Fibroblast of skin of abdomen (primary cell): ENCODE results near the gene GTPBP4.
"Not testable (repeated sequence)": the region's sequence is repeated elsewhere in the genome, so short reads cannot be mapped to it uniquely, and the experiment has no call there.

Source experiments
- DNase-seq: peaks from one replicate; pipeline ENCODE4 v3.0.0-alpha.2; 2013

GTPBP4 gene

GRCh38 chr10:1029838-1030237, 41.6 kb downstream of the GTPBP4 start:
- DNase-seq, result no peak

DNA sequence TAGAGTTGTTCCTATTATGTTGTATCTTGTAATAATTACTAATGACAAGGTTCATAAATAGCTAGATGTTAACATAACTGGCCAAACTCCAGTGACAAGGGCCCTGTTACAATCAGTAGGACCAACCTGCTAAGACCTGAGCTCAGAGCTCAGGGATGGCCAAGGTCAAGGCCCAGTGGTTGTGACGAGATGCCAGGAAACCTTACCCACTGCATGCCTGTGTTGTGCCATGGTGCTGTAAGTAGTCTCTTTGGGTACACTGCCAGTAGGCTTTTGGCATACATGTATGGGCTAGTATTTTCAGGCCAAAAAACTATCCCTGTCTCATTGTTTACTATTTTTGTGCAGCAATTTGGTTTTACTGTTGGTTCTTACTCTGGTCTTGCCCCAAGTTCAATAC, 45.4 kb downstream of the GTPBP4 start:
- DNase-seq, result no peak

GRCh38 chr10:1034758-1035157, 46.5 kb downstream of the GTPBP4 start:
- no peak for DNase-seq

DNA sequence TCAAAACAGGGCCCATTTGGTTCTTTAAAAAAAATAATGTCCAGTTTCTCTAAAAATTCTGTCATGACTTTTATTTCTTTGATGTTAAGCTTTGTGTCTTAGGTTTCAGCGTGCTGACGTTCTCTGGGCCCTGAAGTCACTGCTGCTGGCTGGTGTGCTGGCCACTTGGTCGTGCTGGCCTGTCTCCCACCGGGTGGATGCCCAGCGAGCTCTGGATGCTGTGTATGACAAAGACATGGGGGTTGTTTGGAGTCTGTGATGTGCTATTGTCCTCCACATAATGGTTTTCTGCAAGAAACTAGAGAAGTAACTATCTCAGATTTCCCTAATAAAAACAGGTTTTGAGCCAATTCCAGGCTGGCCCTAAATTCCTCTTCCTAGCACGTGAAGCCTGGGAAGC, 47.0 kb downstream of the GTPBP4 start:
- no peak for DNase-seq

DNA sequence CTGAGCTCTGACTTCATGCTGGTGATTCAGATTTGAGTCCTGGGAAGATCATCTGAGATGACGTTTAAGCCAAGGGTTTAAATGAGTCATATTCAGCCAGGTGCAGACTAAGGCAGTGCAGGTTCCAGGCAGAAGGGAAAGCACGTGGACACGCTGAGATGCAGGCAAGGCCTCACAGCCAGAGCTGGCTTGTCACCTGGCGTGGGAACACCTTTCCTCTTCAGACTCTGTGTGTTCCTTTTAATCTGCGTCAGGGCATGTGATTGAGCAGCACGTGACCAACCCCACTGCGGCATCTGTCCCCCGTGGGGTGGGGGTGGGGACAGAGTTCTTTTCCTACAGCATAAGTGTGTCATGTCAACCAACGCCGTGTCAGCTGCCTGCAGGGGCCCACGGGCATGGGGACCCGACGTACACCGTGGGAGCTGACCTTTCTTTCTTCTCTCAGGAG, 48.1 kb downstream of the GTPBP4 start:
- no peak for DNase-seq

DNA sequence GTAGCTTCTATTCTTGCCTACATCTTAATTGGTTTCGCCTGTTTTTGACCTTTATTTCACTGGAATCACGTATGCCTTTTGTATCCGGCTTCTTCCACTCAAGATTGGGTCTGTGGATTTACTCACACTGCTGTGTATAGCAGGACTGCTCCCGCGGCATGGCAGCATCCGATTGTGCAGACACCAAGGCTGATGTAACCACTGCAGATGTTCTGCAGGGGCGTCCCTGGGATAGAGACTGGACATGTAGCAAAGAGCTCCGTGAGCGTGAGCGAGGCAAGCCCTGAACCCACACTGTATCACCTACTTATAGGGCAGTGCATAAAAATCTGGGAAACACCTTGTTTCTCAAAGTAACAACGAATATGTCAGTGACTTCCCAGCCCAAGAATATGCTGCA, 48.9 kb downstream of the GTPBP4 start:
- DNase-seq, result no peak

DNA sequence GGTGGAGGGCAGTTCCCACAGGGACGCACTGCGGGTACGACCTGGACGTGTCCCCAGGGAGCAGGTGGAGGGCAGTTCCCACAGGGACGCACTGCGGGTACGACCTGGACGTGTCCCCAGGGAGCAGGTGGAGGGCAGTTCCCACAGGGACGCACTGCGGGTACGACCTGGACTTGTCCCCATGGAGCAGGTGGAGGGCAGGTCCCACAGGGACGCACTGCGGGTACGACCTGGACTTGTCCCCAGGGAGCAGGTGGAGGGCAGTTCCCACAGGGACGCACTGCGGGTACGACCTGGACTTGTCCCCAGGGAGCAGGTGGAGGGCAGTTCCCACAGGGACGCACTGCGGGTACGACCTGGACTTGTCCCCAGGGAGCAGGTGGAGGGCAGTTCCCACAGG, 50.5 kb downstream of the GTPBP4 start:
- not testable (repeated sequence) for DNase-seq

DNA sequence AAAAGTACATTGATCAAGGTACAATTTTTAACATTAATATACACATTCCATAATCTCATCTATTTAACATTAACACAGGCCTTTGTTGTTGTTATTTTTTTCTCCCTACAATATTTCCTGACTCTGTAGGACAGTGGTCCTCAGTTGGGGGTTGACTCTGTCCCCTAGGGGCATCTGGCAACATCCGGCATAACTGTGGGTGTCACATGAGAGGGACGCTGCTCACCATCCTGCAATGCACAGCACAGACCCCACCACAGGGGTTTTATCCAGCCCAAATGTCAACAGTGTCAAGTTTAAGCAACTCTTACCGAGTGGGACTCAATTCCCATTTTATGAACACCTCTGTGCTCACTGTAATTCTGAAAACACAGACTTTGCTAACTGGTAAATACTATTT, 51.9 kb downstream of the GTPBP4 start:
- DNase-seq, result no peak

DNA sequence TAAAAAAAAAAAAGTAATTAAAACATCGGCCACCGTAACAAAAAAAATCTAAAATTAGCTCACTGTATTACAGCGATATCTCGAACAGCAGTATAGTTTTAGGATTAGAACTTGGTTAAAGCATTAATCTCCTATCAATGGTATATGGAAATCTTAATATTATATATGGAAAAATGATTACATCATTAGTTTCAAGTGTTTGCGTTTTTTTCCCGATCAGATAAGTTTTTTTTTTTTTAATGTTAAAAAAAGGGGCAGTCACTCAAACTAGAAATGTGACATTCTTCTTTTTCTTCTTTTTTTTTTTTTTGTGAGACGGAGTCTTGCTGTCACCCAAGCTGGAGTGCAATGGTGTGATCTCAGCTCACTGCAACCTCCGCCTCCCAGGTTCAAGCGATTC, 53.3 kb downstream of the GTPBP4 start:
- DNase-seq, result no peak

DNA sequence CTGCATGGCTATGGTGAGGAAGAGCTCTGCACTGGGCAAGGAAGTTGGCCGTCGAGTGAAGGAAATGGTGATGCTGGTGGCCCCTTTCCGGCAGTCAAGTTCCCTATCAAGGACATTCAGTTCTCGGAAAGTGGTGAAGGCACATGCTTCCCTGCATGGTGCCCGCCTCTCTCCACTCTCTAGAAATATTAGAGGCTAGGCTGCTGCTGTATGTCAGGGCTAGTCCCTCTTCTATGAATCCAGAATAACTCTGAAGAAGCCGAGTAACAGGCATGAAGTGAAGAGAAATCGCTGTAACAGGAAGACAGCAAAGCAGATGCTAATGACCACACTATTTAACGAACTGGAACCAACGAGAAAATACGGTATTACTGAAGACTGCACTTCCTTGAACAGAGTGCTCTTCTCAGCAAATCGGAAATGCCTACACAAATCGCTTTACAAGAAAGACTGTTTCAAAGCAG, 55.3 kb downstream of the GTPBP4 start:
- DNase-seq, result no peak

GRCh38 chr10:1044146-1044545, 55.9 kb downstream of the GTPBP4 start:
- DNase-seq, result no peak

GRCh38 chr10:1044964-1045363, 56.7 kb downstream of the GTPBP4 start:
- no peak for DNase-seq

GRCh38 chr10:1045415-1045814, 57.2 kb downstream of the GTPBP4 start:
- no peak for DNase-seq

GRCh38 chr10:1047937-1048336, 59.7 kb downstream of the GTPBP4 start:
- no peak for DNase-seq

DNA sequence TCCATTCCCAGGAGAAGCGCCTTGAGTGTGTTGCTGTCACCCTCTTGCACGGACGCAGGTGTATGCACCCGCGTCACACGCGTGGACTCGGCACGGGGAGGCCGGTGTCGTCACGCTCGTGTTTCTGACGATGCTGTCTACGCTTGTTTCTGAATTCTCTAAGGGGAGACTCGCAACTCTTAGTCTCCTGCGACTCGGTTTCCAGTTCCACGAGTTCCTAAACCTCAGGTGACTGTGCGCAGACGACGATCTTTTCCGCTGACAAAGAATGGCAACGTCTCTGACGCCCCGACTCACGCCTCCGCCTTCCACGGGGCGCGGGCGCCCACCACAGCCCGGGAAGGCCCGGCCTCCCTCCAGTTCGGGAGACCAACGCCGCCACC, 60.1 kb downstream of the GTPBP4 start:
- no peak for DNase-seq

DNA sequence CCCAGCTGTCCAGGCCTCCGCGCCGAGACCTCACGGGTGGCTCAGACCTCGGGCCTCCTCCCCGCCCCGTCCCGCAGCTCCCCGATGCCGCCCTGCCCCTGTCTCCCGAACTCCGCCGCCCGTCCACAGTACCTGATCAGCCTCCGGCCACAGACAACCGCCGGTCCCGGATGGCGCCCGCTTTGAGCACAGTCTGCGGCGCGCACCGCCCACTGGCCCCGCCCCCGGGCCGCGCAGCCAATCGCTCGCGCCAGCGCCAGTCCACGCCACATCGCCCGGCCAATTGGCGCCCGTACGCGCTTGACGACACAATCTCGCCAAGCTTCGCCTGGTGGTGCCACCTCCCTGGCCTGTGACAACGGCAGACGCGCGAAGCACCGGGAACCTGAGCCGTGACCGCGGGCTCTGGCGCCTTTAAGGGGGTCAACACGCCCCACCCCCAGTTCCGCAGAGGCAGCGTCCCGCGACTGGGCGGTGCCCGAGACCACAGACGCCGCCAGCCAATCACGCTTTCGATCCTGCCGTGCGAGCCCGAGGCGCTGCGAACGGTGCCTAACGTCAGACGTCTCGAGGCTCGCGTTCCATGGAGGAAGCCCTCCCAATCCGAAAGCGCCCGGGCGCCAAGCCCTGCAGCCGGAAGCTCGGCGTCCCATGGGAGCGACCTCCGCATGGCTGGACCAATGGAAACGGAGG, 60.6 kb downstream of the GTPBP4 start, which contains the start of gene IDI1:
TSS of gene IDI1 (minus strand) at position 388 of the 693 bp plus-strand sequence. CDS start at position 272, 116 bp downstream.
- DNase-seq, result peak; percentile 99

- DNase-seq, result no peak
Observed at GRCh38 chr10:1049425-1049958, 61.3 kb downstream of the GTPBP4 start.

GRCh38 chr10:1050145-1050544, 61.9 kb downstream of the GTPBP4 start:
- DNase-seq, result no peak

DNA sequence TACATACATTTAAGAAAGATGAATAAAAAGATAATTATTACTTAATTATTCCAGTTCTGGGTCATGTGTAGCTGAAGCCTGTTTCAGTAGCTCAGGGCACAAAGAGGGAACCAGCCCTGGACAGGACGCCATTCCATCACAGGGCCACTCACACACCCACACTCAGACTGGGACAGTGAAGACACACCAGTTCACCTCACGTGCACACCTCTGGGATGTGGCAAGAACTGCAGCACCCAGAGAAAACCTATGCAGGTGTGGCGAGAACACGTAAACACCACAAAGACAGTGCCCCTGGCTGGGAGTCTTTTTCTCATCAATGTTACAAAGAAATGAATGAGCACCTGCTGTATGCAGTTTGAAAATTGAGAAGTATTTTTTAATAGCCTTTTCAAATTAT, 62.3 kb downstream of the GTPBP4 start:
- DNase-seq, result no peak

- DNase-seq, result no peak
Observed at GRCh38 chr10:1054684-1055083, 66.5 kb downstream of the GTPBP4 start.

DNA sequence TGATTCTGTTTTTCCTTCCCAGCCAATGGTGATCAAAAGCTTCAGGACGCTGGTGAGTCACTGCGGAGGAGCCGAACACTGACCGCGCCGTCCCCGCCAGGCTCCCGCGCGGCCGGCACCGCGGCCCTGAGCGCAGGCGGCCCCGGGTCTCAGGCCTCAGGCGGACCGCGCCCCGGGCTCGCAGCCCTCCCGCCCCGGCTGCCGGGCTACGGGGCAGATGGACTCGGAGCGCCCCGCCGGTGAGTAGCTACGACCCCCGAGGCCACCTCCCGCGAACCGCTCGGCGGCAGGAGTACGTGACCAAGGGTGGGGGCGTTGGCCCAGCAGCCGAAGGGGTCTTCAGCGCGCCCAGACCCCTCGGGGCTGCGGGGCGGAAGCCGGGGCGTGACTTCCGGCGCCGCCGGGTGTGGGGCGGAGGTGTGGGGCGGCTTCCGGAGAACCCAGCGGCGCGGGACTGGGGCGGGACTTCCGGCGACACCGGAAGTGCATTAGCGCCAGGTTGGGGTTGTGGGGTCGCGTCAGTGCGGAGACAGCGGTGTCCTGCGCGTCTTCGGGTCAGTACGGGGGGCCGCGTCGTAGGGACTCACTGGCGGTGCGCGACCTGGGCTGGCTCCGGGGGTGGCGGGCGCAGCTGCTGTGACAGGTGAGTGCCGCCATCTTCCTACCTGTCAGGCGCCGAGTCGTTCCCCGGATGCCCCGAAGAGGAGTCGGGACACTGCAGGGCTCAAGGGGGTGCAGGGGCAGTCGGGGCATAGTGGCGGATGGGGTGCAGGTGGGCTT, 68.3 kb downstream of the GTPBP4 start, which contains the start of gene WDR37:
TSS of gene WDR37 (plus strand) at position 60 of the 780 bp plus-strand sequence. CDS start 15,771 bp downstream, outside the sequence.
- DNase-seq, result peak; percentile 84

DNA sequence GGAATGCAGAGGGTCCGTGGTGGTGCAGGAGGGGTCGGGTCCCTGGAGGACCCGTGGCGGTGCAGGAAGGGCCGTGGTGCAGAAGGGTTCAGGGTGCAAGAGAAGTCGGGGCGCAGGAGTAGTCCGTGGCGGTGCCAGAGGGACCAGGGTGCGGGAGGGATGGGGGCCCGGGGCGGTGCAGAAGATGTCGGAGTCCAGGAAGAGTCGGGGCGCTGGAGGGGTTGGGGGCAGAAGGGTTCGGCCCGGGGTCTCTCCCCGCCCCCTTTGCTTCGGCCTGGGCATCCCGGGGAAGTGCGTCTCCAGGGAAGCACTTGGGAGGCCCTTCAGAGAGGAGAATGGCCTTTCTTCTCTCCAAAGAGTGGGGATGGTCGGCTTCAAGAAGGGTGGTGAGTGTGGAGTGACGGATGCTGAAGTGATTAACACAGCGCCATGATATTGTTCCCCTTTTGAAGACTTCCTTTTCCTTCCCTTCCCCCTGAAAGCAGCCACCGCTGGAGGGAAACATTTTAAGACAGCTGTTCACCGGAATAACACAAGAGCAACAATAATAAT, 68.9 kb downstream of the GTPBP4 start:
- no peak for DNase-seq

GRCh38 chr10:1058017-1058416, 69.8 kb downstream of the GTPBP4 start:
- DNase-seq, result no peak
